Measurements from ENCODE around the gene SAXO1. TPM values are rescaled to one million over a fixed set of nuclear protein-coding genes. Genes with fewer than 3 reads are reported as not detected.

The SAXO1 gene
- total RNA-seq, 1 donor from 2014 or later = 0.05 TPM

GRCh38 chr9:18923671-18924430 lies 109.2 kb downstream of the SAXO1 start:
- DNase-seq (ENCODE audit: low spot score) = no peak
- intact Hi-C loops (cut with DNase I) = no loop called here

GRCh38 chr9:18923167-18923566 lies 109.8 kb downstream of the SAXO1 start:
- intact Hi-C loops (cut with DNase I) = no loop called here
- DNase-seq (ENCODE audit: low spot score) = no peak

- no peak for DNase-seq (ENCODE audit: low spot score)
- intact Hi-C loops (cut with DNase I) = no loop called here
These were observed 110.7 kb downstream of the SAXO1 start for GRCh38 chr9:18922161-18922885.

GRCh38 chr9:18921366-18922075 lies 111.5 kb downstream of the SAXO1 start:
- DNase-seq (ENCODE audit: low spot score) = no peak
- intact Hi-C loops (cut with DNase I) = no loop called here

GRCh38 chr9:18920141-18921084 lies 112.6 kb downstream of the SAXO1 start:
- intact Hi-C loops (cut with DNase I) = no loop called here
- DNase-seq (ENCODE audit: low spot score) = no peak

GRCh38 chr9:18911714-18912342 lies 121.2 kb downstream of the SAXO1 start:
- intact Hi-C loops (cut with DNase I) = no loop called here

GRCh38 chr9:18910916-18911315 lies 122.1 kb downstream of the SAXO1 start:
- DNase-seq (ENCODE audit: low spot score) = no peak
- intact Hi-C loops (cut with DNase I) = no loop called here

More at GRCh38 chr9:18911714-18912342, 121.2 kb downstream of the SAXO1 start:
- DNase-seq (ENCODE audit: low spot score) = no peak

GRCh38 chr9:18910435-18910834 lies 122.6 kb downstream of the SAXO1 start:
- intact Hi-C loops (cut with DNase I) = no loop called here
- no peak for DNase-seq (ENCODE audit: low spot score)

- intact Hi-C loops (cut with DNase I) = no loop called here
- no peak for DNase-seq (ENCODE audit: low spot score)
These were observed 123.6 kb downstream of the SAXO1 start for GRCh38 chr9:18909140-18910018.

- no peak for DNase-seq (ENCODE audit: low spot score)
- intact Hi-C loops (cut with DNase I) = no loop called here
These were observed 124.9 kb downstream of the SAXO1 start for GRCh38 chr9:18907927-18908625.

GRCh38 chr9:18906656-18907395 lies 126.2 kb downstream of the SAXO1 start:
- intact Hi-C loops (cut with DNase I) = no loop called here
- no peak for DNase-seq (ENCODE audit: low spot score)

GRCh38 chr9:18905883-18906629 lies 127.0 kb downstream of the SAXO1 start:
- intact Hi-C loops (cut with DNase I) = no loop called here
- no peak for DNase-seq (ENCODE audit: low spot score)

GRCh38 chr9:18905028-18905882 lies 127.8 kb downstream of the SAXO1 start:
- no peak for DNase-seq (ENCODE audit: low spot score)
- intact Hi-C loops (cut with DNase I) = no loop called here

- intact Hi-C loops (cut with DNase I) = no loop called here
- DNase-seq (ENCODE audit: low spot score) = no peak
These were observed 129.6 kb downstream of the SAXO1 start for GRCh38 chr9:18903450-18903849.

- DNase-seq (ENCODE audit: low spot score) = no peak
- intact Hi-C loops (cut with DNase I) = no loop called here
These were observed 136.4 kb downstream of the SAXO1 start for GRCh38 chr9:18896531-18897179.
